Lower lobe of right lung (tissue), 2 donors: ENCODE data around the gene ZSCAN9. TPM values are rescaled to one million over a fixed set of nuclear protein-coding genes. Genes with fewer than 3 reads are reported as not detected.

Source experiments
- ATAC-seq, 2 donors: fragments of 200-7000 bp; cut with Tn5 transposase; one replicate each; pipeline ENCODE4 v1.9.1; 2020 to 2022; ENCODE audit warnings: mild to moderate bottlenecking in 2 of 2, moderate library complexity in 2 of 2
- DNase-seq: peaks from one replicate; pipeline ENCODE4 v3.0.0-alpha.2; 2020
- H3K27ac ChIP-seq: fragments of 200-600 bp; one replicate; pipeline ENCODE4 v1.8.0; 2022
- H3K27me3 ChIP-seq: fragments of 200-600 bp; one replicate; pipeline ENCODE4 v1.8.0; 2022; ENCODE audit warnings: low read depth
- H3K36me3 ChIP-seq: fragments of 200-600 bp; one replicate; pipeline ENCODE4 v1.8.0; 2022; ENCODE audit warnings: mild to moderate bottlenecking
- H3K4me1 ChIP-seq: fragments of 200-600 bp; one replicate; pipeline ENCODE4 v1.8.0; 2022
- H3K4me3 ChIP-seq: fragments of 200-600 bp; one replicate; pipeline ENCODE4 v1.8.0; 2022; ENCODE audit warnings: mild to moderate bottlenecking
- H3K9me3 ChIP-seq: fragments of 200-600 bp; one replicate; pipeline ENCODE4 v1.8.0; 2022
- CTCF ChIP-seq: fragments of 200-600 bp; IDR thresholded peaks from one replicate; pipeline ENCODE4 v1.8.0; 2022; ENCODE audit warnings: antibody characterized with exemption, mild to moderate bottlenecking
- intact Hi-C: fragments of 100-400 bp; cut with DNase I; formaldehyde crosslinking; loops from one replicate; pipeline ENCODE4 v1.11.0; 2022
- total RNA-seq: library from RNA; stranded (reverse); fragmentation: NEBNext Ultra II Directional; extraction: Animal tissue kit (Norgen Biotek cat#: 25700); gene quantifications from one replicate; pipeline ENCODE4 v1.2.1, GENCODE V29; 2021
- donor health status: DM: no; HTN: yes; CAD: no; lungs with severe emphysema.

ZSCAN9 gene
- total RNA-seq, 1 donor from 2014 or later, result 11.3 TPM

- Histone ChIP-seq H3K36me3 (peaks cover 48% of the 10 kb centered on the region), H3K4me1 (peaks cover 9% of the 10 kb centered on the region), H3K4me3 (no peak overlapping the region), H3K9me3 (no peaks in the 10 kb centered on the region), H3K27ac (no peak overlapping the region), H3K27me3 (no peaks in the 10 kb centered on the region)
- TF ChIP-seq CTCF, result no peak
- intact Hi-C loops, result no loop called here
- no peak for ATAC-seq
- DNase-seq, result no peak
These were observed 52.7 kb downstream of the ZSCAN9 start for GRCh38 chr6:28277746-28278145.

GRCh38 chr6:28280595-28281287 is 55.7 kb downstream of the ZSCAN9 start:
- H3K4me1 ChIP-seq, result peaks cover 9% of the 10 kb centered on the region
- peaks cover 6% of the 10 kb centered on the region for H3K9me3 ChIP-seq
- no peak for TF ChIP-seq CTCF
- no peak for ATAC-seq
- H3K36me3 ChIP-seq, result peaks cover 32% of the 10 kb centered on the region
- intact Hi-C loops, result no loop called here
- peak overlapping the region; percentile 67 for H3K4me3 ChIP-seq
- H3K27me3 ChIP-seq, result no peaks in the 10 kb centered on the region
- peak overlapping the region; percentile 58 for H3K27ac ChIP-seq
- no peak for DNase-seq

GRCh38 chr6:28281288-28282064 is 56.4 kb downstream of the ZSCAN9 start, which contains the start of gene PGBD1:
Gene PGBD1, plus strand, starts transcription at chr6:28281572. Its CDS starts 2,242 bp downstream, at chr6:28283814.
- Histone ChIP-seq H3K27ac (peak within 1 kb of the TSS; percentile 58), H3K4me3 (peak within 1 kb of the TSS; percentile 67), H3K9me3 (peaks cover 6% of the 10 kb centered on the region), H3K36me3 (peaks cover 30% of the 10 kb centered on the region), H3K4me1 (peaks cover 9% of the 10 kb centered on the region), H3K27me3 (no peaks in the 10 kb centered on the region)
- intact Hi-C loops, result no loop called here
- DNase-seq (peak; percentile 81), ATAC-seq (peak; percentile 95 to 98)
- TF ChIP-seq CTCF, result no peak

- Histone ChIP-seq H3K36me3 (peaks cover 34% of the 10 kb centered on the region), H3K4me3 (no peak overlapping the region), H3K9me3 (peaks cover 6% of the 10 kb centered on the region), H3K27me3 (no peaks in the 10 kb centered on the region), H3K4me1 (peaks cover 9% of the 10 kb centered on the region), H3K27ac (no peak overlapping the region)
- ATAC-seq, result no peak
- intact Hi-C loops, result no loop called here
- no peak for TF ChIP-seq CTCF
- DNase-seq, result no peak
These were observed 57.9 kb downstream of the ZSCAN9 start for GRCh38 chr6:28282926-28283325.

Other genes starting within 250 kb of the ZSCAN9 start
- gene ZNF165, start 144.7 kb upstream of the ZSCAN9 start, total RNA-seq, result 2.2 TPM
- 6.8 TPM for gene ZSCAN16, start 100.7 kb upstream of the ZSCAN9 start, total RNA-seq
- gene ZKSCAN8, start 83.4 kb upstream of the ZSCAN9 start, total RNA-seq, result 20.6 TPM
- 6.2 TPM for gene ZKSCAN4, start 27.0 kb downstream of the ZSCAN9 start, total RNA-seq
- gene NKAPL, start 34.0 kb downstream of the ZSCAN9 start, total RNA-seq, result 0.30 TPM
- 12.2 TPM for gene ZSCAN26, start 41.9 kb downstream of the ZSCAN9 start, total RNA-seq
- 3.5 TPM for gene PGBD1, start 56.3 kb downstream of the ZSCAN9 start, total RNA-seq
- 15.7 TPM for gene ZSCAN31, start 110.9 kb downstream of the ZSCAN9 start, total RNA-seq
- gene ZKSCAN3, start 124.7 kb downstream of the ZSCAN9 start, total RNA-seq, result 8.8 TPM
- gene ZSCAN12, start 174.5 kb downstream of the ZSCAN9 start, total RNA-seq, result 5.5 TPM
- 1.7 TPM for gene ZSCAN23, start 218.2 kb downstream of the ZSCAN9 start, total RNA-seq